Stimulated activated CD8-positive, alpha-beta memory T cell treated with anti-CD3 and anti-CD28 coated beads, Interleukin-15, amount 100 ng/mL, for 48 hours (primary cell): ENCODE data around the gene SORCS2.
A peak's percentile ranks its signal among the peaks of the same experiment; 100 is the strongest.

Experiments
- DNase-seq, 2 donors: peaks; one replicate each; pipeline ENCODE4 v3.0.0-alpha.2; 2020; ENCODE audit warnings: low read depth in 2 of 2

Gene SORCS2

DNA sequence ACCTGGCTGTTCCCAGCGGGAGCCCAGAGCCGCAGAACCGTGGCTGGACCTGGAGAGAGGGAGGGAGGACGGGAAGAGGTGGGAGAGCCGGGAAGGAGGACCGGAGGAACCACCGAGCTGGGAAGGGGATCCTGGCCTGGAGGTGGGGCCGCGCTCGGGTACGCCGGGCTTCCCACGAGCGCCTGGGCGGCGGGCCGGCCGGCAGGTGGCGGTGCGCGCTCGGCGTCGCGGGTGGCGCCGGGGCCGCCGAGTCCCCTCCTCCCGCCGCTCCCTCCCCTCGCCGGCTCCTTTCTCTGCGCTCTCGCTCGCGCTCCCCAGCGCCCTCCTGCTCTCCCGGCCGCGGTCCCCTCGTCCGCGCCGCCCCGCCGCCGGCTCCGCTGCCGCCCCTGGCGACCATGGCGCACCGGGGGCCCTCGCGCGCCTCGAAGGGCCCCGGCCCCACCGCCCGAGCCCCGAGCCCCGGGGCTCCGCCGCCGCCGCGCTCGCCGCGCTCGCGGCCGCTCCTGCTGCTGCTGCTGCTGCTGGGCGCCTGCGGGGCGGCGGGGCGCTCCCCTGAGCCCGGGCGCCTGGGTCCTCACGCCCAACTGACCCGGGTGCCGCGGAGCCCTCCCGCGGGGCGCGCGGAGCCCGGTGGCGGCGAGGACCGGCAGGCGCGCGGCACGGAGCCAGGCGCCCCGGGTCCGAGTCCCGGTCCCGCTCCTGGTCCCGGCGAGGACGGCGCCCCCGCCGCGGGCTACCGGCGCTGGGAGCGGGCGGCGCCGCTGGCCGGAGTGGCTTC is at the start of gene SORCS2:
TSS of gene SORCS2 (plus strand) at position 287 of the 778 bp plus-strand sequence.
- DNase-seq: peak; percentile 28 to 43

DNA sequence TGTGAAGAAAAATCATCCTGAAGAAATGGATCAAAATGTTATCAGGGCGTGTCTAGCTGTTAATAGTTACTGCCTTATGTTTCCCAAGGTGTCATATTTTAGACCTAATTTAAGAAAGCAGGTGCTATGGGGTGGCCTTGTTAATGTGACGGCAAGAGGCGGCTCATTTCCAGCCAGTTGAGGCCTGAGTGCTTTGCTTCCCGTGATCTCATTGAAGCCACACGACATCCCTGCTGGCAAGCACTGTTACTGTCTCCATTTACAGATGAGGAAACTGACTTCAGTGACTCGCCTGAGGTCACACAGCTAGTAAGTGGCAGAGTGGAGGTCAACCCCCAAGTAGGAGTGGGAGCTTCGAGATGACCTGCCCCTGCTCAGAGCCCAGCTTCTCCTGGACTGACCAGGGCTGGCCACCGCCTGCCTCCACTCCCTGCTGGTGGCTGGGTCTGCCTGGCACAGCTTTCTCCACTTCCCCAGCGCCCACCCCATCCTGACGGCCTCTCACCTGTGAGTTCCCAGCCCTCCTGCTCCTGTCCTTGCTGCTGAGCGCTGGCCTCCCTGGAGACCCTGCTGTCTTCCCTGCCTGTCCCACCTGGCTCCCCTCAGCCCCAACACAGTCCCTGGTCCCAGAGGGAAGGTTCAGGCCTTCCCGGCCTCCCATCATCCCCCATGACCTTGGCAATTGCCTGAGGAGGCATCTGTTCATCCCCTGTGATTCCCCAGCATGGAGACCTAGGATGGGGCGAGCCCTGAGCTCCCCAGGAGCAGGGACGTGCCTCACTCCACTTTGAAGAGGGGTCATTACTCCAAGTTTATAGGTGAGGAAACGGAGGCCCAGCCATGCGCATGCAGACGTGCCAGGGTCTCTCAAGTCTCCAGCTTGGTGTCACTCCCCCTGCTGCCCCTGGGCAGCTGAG is 47.7 kb upstream of the SORCS2 start:
- no peak for DNase-seq

DNA sequence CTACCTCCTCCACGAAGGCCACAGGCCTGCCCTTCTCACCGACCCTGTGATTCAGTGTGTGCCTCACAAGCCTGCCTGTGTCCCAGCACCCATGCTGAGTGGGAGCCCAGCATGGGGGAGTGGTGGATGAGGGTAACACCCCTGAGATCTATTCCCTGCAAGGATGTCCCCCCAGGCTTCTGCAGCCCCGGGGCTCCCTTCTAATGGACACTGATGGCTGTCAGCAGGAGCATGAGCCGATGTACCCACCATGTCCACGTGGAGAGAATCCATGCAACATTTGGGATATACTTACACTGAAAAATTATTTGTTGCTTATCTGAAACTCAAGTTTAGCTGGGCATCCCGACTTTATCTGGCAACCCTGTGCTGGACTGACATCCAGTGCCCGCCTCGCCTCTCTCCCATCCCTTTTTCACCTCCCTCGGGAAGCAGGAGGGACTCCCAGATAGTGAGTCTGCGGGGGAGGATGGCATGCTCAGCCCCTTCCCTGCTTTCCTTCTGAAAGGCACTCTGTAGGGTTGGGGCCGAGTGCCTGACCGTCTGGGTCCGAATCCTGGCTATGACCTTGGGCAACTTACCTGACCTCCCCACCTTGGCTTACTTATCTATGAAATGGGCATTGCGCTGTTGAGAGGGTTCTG is 46.9 kb upstream of the SORCS2 start:
- DNase-seq: no peak

DNA sequence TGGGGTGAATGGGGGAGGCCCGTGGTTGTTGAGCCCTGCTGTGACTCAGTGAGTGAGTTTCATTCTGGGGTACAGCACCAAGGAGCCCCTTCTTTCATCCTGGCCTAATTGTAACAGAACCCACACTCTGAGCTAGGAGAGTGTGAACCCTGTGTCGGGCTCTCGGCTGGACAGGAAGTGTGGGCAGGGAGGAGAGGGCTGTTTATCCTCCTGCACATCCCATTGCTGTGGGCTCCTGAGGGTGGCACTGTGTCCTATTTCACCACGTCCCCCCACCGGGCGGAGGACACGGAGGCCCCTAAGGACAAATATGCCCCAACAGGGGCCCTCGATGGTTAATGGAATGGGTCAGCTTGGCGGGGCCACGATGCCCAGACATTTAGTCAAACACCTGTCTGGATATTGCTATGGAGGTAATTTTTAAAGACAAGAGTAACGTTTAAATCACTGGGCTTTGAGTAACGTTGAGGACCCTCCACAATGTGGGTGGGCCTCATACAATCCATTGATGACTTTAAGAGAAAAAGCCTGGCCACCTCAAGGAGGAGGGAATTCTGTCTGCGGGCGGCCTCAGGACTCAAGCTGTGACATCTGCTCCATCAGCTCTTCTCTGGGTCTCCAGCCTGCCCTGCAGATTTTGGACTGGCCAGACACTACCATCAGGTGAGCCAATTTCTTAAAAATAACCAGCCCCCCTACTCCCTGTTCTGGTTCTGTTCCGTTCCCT is 46.1 kb upstream of the SORCS2 start:
- no peak for DNase-seq

DNA sequence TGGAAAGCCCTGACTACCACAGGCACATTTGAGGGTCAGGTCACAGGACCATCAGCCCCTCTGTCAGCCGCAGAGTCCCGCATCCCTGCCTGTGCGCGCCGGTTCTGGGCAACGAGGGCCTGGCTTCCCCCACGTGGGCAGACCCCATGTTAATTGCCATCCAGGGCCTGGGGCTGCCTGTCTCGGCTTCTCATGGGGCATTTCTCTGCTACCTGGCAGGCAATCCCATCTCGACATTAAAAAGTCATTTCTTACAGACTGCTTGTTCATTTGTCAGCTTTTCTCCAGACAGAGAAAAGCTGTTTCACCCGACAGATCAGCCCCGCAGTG is 45.6 kb upstream of the SORCS2 start:
- DNase-seq: no peak

DNA sequence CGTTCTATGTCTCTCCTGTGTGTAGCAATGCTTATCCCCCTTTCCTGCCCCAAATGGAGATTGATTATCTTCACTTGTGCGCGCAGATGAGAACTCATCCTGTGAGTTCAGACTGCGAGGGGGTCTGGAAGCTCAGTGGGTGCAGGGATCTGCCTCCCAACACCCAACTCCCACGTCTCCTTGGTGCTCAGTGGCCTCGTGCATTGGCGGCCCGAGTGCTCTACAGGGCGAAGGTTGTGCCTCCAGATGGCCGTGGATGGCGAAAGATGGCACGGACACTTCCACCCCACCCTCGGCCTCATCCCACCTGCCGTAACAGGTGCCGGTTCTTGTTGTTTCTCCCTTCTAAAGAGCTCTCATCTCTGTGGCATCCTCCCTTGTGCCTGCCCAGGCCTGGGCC is 45.1 kb upstream of the SORCS2 start:
- DNase-seq: no peak

DNA sequence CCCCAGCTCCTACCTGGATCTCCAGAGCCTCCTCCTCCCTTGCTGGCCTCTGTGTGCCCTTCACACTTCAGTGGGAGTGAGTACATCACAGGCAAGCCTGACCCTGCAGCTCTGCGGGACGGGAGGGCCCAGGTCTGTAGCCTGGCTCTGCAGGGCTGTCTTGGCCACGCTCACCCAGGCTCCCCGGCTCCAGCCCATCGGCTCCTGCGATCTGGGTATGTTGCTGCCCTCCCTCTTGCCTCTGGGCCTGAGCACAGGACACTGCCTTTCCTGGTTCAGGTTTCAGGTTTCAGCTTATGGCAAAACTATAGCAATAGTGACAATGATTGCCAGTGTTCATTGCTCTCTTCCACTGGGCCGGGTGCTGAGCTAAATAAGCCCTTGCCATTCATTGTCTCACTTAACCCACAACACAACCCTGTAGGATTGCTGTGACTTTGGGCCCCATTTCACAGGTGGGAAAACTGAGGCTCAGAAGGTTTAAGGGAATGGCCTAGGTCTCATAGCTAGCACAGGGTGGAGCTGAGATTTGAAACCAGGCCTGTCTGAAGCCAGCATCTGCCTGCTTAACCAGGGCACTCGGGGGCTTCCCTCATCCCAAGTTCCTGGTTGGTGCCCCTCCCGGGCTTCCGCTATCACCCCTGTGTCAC is 44.6 kb upstream of the SORCS2 start:
- DNase-seq: no peak

DNA sequence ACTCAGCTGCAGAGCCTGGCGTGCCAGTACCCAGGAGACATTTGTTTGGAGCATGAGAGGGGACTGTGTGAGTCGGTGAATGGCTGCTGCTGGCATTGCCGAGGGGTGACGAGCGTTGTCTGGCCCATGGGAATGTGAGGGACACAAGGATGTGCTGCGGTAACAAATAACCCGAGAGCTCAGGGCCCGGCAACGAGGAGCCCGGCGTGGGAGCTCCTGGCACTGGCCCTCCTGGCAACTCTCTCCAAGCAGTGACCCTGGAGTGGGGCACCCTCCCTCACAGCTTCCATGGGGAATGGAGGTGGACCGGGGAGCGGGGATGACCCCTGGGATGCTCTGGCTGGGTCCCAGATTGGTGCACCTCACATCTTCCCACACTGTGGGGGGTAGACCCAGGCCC is 44.0 kb upstream of the SORCS2 start:
- no peak for DNase-seq

DNA sequence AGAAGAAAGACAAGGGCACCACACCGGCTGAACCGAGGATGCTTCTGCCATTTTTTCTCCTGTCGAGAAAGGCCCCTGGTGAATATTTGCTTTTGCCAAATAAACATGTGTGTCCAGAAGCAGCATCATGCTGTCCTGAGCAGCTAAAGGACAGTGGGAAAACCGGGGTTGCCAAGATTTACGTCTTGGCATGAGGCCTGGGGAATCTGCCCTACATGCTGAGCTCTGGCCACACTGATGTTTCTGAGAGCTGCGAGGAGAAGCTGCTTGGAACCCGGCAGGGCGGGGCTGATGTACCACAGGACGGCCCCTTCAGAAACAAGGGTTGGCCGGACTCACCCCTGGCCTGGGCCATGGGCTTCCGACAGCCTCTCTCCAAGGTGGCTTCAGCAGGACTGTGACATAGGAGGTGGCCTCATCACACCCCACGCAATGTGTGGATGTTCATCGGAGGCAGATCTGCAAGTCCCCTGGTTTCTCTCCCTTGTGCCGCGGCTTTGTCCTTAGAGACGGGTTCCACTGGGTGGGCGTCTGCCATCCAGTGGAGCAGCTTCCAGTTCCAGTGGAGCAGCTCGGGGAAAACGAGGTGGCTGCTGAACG is 42.2 kb upstream of the SORCS2 start:
- no peak for DNase-seq

DNA sequence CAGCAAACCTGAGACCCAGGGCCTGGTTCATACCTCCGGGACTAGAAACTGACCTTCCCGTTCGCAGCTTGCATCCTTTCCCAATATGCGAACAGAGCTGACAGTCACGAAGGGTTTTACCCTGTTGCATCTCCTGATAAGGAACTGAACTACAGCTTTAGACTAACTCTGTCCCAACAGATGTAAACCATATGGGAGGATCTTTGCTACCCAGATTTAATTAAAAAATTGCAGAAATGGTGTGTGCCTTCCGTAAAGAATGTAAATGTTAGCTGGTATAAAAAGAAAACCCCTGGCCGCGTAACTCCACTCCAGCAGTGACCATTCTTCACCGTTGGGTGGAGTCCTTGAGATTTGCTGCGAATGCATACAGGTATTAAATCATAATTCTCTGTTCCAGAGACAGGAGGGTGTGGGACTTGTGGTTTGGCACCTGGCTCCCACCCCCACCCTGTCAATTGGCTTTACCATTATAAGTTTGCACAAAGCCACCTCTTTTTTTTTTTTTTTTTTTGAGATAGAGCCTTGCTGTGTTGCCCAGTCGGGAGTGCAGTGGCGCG is 40.6 kb upstream of the SORCS2 start:
- DNase-seq: no peak

DNA sequence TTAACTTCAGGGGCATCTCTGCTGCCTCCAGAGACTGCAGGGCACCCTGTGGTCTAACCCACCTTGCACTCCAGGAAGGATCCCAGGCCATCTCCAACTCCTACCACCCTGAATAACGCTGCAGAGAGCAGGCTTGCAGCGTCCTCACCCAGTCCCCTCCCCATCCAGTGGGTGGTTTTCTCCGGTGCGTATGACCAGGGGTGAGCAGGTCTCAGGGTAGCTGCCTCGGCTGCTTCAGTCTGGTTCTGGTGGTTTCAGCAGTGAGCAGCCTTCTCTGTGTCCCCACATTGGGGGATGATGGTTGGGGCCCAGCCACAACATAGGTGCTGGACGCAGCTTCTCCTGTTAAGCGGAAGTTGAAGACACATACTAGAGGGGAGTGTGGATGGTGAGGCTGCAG is 38.6 kb upstream of the SORCS2 start:
- no peak for DNase-seq

DNA sequence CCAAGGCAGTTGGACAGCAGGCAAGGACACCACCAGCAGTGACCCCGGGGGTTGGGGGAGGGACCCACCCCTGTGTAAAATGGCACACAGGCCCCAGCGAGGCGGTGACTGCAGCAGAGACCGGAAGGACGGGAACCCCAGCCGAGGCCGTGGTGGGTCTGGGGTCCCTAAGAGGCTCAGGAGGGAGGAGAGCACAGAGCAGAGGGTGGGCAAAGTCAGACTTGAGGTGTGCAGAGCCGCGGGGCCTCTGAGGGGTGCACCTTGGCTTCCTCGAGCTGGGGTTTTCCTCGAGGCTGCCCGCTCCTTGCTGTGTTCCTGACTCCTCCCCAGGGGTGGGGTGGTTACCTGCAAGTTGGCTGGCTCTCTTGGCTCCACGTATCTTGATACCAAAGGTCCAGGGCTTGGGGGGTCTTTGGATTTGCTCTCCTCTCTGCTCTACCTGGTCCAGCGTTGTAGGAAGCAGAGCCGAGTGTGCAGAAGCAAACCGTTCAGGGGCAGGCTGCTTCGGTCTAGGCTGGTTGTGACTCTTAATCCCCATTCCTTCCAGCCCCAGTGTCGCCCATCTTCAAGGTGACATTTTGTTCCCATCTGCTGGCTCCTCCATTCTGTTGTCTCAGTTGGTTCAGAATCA is 37.9 kb upstream of the SORCS2 start:
- no peak for DNase-seq

DNA sequence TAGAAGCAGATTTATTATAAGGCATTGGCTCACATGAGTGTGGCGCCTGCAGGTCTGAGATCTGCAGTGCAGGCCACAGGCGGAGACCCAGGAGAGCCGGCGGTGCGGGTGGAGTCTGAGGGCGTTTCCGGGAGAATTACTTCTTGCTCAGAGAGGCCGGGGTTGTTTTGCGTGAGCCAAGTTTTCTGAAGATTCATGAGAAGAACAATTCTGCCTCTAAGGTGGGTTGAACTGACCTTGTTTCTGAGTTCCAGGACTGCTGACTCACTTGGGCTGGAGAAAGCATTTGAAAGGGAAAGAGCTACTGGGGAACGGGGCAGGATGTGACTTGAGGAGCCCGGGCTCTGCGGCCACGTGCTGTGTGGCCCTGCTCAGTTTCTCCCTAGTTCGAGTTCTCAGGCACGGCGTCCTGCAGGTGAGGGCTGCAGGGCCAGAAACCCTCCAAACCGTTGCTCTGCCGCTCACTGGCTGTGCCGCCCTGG is 36.7 kb upstream of the SORCS2 start:
- no peak for DNase-seq

DNA sequence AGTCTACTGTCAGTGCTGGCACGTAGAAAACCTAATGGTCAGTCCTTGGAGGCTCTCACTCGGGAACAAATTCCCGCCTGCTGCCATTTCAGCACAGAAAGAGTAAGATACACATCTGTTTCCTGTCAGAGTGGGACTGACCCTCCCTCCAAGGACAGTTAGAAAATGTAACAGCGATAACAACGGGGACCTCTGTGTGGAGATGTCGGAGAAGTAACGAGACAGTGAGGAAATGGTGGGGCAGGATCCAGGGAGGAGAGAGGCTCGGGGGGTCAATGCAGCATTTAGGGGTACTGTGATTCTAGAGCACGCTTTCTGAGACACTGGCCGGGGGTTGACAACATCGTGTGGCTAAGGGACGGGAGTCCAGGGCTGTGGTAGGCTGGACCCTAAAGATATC is 36.0 kb upstream of the SORCS2 start:
- DNase-seq: no peak

DNA sequence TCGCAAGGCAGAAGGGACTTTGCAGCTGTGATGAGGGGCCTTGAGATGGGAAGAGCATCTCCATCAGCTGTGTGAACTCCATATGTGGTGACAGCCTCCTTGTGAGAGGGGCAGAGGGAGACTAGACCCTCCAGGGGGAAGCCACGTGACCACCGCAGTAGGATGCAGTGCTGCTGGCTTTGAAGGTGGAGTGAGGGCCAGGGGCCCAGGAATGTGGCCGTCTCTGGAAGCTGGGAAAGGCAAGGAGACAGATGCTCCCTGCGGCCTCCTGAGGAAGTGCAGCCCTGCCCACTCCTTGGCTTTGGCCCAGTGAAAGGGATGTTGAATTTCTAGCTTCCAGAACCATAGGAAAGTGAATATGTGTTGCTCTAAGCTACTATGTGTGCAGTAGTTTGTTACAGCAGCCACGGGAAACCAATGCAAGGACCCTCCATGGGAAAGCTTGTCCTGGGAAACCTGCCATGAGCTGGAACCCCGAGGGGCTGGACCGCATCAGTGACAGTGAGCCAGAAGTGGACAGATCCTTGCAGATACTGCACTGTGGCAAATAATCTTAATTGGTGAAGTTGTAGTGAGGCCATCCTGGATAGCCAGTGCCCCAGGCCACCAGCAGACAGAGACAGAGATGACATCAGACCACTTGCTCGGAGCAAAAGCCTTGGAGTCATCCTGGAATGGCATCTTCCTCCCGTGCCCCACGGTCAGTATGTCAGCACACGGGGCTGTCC is 35.4 kb upstream of the SORCS2 start:
- no peak for DNase-seq

DNA sequence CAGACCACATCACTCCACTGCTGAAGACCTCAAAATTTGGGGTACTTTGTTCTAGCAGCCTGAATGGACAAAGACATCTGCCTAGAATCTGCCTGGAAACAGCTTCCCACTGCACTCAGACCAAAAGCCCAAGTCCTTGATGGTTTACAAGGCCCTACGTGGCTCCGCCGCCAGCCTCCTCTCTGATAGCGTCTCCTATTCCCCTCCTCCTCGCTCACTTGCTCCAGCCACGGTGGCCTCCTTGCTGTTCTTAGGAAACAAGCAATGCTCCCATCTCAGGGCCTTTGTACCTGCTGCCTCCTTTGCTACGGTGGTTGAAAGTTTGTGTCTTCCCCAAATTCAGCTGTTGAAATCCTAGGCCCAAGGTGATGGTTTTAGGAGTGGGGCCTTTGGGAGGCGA is 34.7 kb upstream of the SORCS2 start:
- no peak for DNase-seq

DNA sequence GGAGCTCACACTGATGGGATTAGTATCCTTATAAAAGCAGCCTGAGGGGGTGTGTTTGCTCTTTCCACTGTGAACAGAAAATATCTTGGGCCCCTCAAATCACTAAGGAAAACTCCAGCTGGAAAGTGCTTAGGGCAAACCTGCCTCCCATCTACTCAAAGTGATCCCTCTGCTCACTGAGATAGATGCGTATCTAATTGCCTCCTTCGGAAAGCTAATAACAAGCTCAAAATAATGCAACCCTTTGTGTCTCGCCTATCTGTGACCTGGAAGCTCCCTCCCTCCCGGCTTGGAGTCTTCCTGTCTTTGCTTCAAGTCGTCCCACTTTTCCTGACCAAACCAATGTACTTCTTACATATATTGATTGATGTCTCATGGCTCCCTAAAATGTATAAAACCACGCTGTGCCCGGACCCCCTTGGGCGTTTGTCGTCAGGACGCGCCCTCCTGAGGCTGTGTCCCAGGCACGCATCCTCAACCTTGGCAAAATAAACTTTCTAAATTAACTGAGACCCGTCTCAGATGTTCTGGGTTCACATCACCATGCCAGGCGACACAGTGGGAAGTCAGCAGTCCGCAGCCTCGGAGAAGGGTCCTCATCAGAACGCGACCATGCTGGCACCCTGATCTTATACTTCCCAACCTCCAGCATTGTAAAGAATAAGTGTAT is 34.1 kb upstream of the SORCS2 start:
- no peak for DNase-seq

DNA sequence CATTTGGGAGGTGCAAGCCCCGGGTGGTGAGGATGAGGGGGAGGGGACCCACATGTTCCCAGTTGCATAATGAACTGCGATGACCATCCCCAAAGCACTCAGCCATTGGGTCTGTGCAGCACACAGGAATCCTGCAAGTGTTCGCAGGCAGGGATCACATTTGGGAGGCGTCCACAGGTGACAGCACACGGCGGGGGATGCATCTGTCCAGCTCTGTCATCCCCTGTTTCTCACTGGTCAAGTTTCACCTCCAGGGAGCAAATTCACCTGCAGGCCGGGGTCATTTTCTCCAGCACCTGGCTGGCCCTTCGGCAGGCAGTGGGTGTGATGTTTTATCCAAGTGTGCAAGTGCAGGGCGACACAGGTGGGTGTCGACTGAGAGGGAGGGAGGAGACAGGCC is 33.3 kb upstream of the SORCS2 start:
- no peak for DNase-seq

DNA sequence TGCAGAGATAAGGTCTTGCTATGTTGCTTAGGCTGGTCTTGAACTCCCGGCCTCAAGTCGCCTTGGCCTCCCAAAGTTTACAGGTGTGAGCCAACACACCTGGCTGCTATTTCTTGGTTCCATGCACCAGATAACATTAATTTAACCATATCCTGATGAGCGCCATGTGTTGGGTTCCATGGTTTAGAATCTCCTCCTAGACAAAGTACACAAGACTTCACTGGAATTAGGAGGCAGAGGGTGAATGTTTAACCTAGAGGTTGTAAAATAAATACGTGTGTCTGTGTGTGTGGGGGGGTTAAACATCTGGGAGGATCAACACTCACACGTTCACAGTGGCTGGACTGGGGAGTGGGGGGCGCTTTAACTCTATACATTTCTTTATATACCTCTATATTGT is 32.4 kb upstream of the SORCS2 start:
- DNase-seq: no peak
